Pancreas (tissue), 10 donors: ENCODE measurements around the gene TEX53. TPM values are rescaled to one million over a fixed set of nuclear protein-coding genes. Genes with fewer than 3 reads are reported as not detected.

Experiments used
- ATAC-seq, 4 donors: fragments of 200-7000 bp; cut with Tn5 transposase; one replicate each; pipeline versions ENCODE4 v1.8.0 to v1.9.1; 2020; ENCODE audit warnings: mild to moderate bottlenecking in 4 of 4, moderate library complexity in 4 of 4
- DNase-seq, 6 donors: peaks; one replicate each; pipeline ENCODE4 v3.0.0-alpha.2; 2020
- FAIRE-seq: peaks from 2 replicates; lab custom pipeline; 2012; peaks lifted over from hg19 to GRCh38; lab: Jason Lieb, UNC
- H3K27ac ChIP-seq, 4 donors: fragments of 200-600 bp; sonication (generic); 1 replicate in 3 of 4; 2 replicates in 1 of 4; pipeline versions ENCODE4 v1.5.0 to v1.8.0; 2020
- H3K27me3 ChIP-seq, 4 donors: fragments of 200-600 bp; one replicate each; pipeline ENCODE4 v1.8.0; 2021
- H3K36me3 ChIP-seq, 3 donors: fragments of 200-600 bp; sonication (generic) in 1 of 3; one replicate each; pipeline versions ENCODE4 v1.5.0 to v1.8.0; 2020 to 2021
- H3K4me1 ChIP-seq, 3 donors: fragments of 200-600 bp; one replicate each; pipeline ENCODE4 v1.8.0; 2021
- H3K4me3 ChIP-seq, 4 donors: fragments of 200-600 bp; sonication (generic) in 2 of 4; one replicate each; pipeline versions ENCODE4 v1.5.0 to v1.8.0; 2020 to 2021
- H3K9me3 ChIP-seq, 4 donors: fragments of 200-600 bp; one replicate each; pipeline ENCODE4 v1.8.0; 2021
- WGBS, 2 donors: extraction: QIAGEN DNeasy Blood & Tissue Kit; methylation state at CpG; one replicate each; pipeline ENCODE4 v1.1.7; 2013; 5-methylcytosine and 5-hydroxymethylcytosine counted together
- intact Hi-C, 3 donors: fragments of 100-400 bp; cut with DNase I; formaldehyde crosslinking; loops; one replicate each; pipeline versions ENCODE4 v1.11.1 to v1.14.2; 2022
- polyA plus RNA-seq, 2 donors: library from polyadenylated mRNA; stranded (reverse); fragments of 200-250 nt; gene quantifications; one replicate each; pipeline ENCODE4 v1.2.3, GENCODE V29; 2013
- total RNA-seq, 6 donors: library from RNA; stranded (reverse); fragmentation: NEBNext Ultra II Directional in 4 of 6; extraction: Animal tissue kit (Norgen Biotek cat#: 25700) in 4 of 6; gene quantifications; one replicate each; pipeline versions ENCODE4 v1.2.1 to v1.2.4, GENCODE V29; 2021 to 2023
- TF ChIP-seq, protein P1 (sequence below), 4 donors: fragments of 200-600 bp; sonication (generic) in 3 of 4; IDR thresholded peaks; one replicate each; pipeline versions ENCODE4 v1.5.0 to v1.8.0; 2021; ENCODE audit warnings: antibody characterized with exemption in 4 of 4
- donor health status: healthy with polysubstance abuse.
- donor health status: DM: no; HTN: no; CAD: no; lungs with moderate emphysema.
- donor health status: DM: no; HTN: no; CAD: no.
- donor health status: control.
- donor health status: control.
- donor health status: Bipolar disorder and iron deficiency.
- donor health status: DM: yes; HTN: yes; CAD: no.
- donor health status: DM: no; HTN: no; CAD: no.
- donor health status: DM: no; HTN: no; CAD: no.
- donor health status: DM: yes; HTN: yes; CAD: no.

TEX53 gene
- total and polyA plus RNA-seq, 8 donors, result not detected

- H3K27me3 ChIP-seq, result no peaks in the 10 kb centered on the region
- H3K4me3 ChIP-seq, result no peak overlapping the region
- no peaks in the 10 kb centered on the region for H3K36me3 ChIP-seq
- TF ChIP-seq, protein P1, sequence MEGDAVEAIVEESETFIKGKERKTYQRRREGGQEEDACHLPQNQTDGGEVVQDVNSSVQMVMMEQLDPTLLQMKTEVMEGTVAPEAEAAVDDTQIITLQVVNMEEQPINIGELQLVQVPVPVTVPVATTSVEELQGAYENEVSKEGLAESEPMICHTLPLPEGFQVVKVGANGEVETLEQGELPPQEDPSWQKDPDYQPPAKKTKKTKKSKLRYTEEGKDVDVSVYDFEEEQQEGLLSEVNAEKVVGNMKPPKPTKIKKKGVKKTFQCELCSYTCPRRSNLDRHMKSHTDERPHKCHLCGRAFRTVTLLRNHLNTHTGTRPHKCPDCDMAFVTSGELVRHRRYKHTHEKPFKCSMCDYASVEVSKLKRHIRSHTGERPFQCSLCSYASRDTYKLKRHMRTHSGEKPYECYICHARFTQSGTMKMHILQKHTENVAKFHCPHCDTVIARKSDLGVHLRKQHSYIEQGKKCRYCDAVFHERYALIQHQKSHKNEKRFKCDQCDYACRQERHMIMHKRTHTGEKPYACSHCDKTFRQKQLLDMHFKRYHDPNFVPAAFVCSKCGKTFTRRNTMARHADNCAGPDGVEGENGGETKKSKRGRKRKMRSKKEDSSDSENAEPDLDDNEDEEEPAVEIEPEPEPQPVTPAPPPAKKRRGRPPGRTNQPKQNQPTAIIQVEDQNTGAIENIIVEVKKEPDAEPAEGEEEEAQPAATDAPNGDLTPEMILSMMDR (IDR thresholded peaks at IDR 0.05), result no peak
- H3K27ac ChIP-seq, result no peak overlapping the region
- ATAC-seq (no peak), FAIRE-seq (no peak), DNase-seq (no peak)
- intact Hi-C loops, result no loop called here
- WGBS, 2 donors, result 41 to 47% methylated on average over 2 of the region's 2 CpGs
- no peaks in the 10 kb centered on the region for H3K4me1 ChIP-seq
- no peaks in the 10 kb centered on the region for H3K9me3 ChIP-seq
These were observed 38.3 kb upstream of the TEX53 start for GRCh38 chr9:114695948-114696347.

DNA sequence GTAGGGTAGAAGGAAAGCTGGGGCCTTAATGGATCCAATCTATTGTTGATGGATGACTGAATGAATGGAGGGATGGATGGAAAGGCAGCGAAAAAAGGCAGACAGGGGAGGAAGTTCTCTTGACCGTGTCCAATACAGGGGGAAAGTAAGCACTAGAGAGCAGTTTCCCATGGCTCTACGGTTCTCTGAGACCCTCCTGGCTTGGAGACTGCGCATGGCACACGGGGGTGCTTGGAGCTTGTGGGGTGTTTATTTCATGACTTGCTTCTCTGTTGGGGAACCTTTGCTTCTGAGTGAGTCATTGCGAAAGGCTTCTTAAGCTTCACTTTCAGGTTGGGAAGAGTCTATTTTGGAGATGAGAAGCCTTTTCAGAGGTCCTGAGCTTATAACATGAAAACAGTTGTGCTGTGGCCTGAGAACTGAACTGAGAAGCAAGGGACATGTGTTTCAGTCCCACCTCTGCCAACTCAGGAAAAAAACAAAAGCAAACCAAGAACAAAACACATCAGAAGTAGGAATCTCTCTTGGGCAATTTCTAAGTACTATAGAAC, 37.2 kb upstream of the TEX53 start:
- Histone ChIP-seq H3K9me3 (no peaks in the 10 kb centered on the region), H3K36me3 (no peaks in the 10 kb centered on the region), H3K27me3 (no peaks in the 10 kb centered on the region), H3K4me1 (no peaks in the 10 kb centered on the region), H3K27ac (no peak overlapping the region), H3K4me3 (no peak overlapping the region)
- intact Hi-C loops, result no loop called here
- no peak for FAIRE-seq
- no peak for DNase-seq
- WGBS, 2 donors, result 84 to 91% methylated on average over 6 of the region's 6 CpGs
- TF ChIP-seq, protein P1 (IDR thresholded peaks at IDR 0.05), result no peak
- no peak for ATAC-seq

DNA sequence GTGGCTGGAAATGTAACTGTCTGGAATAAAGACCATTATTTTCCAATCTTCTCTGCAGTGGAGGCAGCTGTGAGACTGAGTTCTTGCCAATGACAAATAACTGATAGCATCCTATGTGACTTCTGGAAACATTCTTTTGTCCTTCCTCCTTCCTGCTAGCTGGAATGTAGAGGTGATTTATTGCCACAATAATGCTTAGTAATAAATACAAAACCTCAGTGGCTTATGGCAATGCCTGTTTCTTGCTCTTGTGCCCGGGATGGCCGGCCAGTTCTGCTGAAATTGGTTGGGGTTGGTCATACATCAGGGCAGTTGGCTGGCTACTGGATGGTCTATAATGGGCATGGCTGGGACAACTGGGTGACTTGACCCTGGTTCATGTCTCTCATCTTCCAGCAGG, 36.5 kb upstream of the TEX53 start:
- Histone ChIP-seq H3K4me1 (no peaks in the 10 kb centered on the region), H3K4me3 (no peak overlapping the region), H3K27ac (no peak overlapping the region), H3K9me3 (no peaks in the 10 kb centered on the region), H3K36me3 (no peaks in the 10 kb centered on the region), H3K27me3 (no peaks in the 10 kb centered on the region)
- DNase-seq, result no peak
- 49 to 60% methylated on average over 2 of the region's 2 CpGs for WGBS, 2 donors
- peak in 1 of 4 donors; percentile 71 for ATAC-seq
- intact Hi-C loops, result no loop called here
- TF ChIP-seq, protein P1 (IDR thresholded peaks at IDR 0.05), result no peak
- no peak for FAIRE-seq

- DNase-seq, result no peak
- no peaks in the 10 kb centered on the region for H3K36me3 ChIP-seq
- TF ChIP-seq, protein P1 (IDR thresholded peaks at IDR 0.05), result no peak
- FAIRE-seq, result no peak
- WGBS, 2 donors, result 49 to 75% methylated on average over 2 of the region's 2 CpGs
- intact Hi-C loops, result no loop called here
- H3K4me3 ChIP-seq, result no peak overlapping the region
- no peaks in the 10 kb centered on the region for H3K4me1 ChIP-seq
- no peak for ATAC-seq
- H3K27ac ChIP-seq, result no peak overlapping the region
- H3K9me3 ChIP-seq, result no peaks in the 10 kb centered on the region
- H3K27me3 ChIP-seq, result no peaks in the 10 kb centered on the region
These were observed 35.7 kb upstream of the TEX53 start for GRCh38 chr9:114693248-114693855.

DNA sequence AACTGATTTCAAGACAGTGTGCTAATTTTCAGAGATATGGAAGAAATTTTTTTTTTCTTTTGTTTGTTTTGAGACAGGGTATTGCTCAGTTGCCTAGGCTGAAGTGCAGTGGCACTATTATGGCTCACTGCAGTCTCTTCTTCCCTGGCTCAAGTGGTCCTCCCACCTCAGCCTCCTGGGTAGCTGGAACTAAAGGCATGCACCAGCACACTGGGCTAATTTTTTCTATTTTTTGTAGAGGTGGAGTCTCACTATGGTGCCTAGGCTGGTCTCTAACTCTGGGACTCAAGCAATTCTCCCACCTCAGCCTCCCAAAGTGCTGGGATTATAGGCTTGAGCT, 34.3 kb upstream of the TEX53 start:
- intact Hi-C loops, result no loop called here

More for the DNA sequence above, 34.3 kb upstream of the TEX53 start:
- FAIRE-seq, result no peak
- no peaks in the 10 kb centered on the region for H3K4me1 ChIP-seq
- TF ChIP-seq, protein P1 (IDR thresholded peaks at IDR 0.05), result no peak
- no peak overlapping the region for H3K27ac ChIP-seq
- H3K4me3 ChIP-seq, result no peak overlapping the region
- no peaks in the 10 kb centered on the region for H3K36me3 ChIP-seq
- H3K27me3 ChIP-seq, result no peaks in the 10 kb centered on the region
- no peaks in the 10 kb centered on the region for H3K9me3 ChIP-seq
- no peak for DNase-seq
- no peak for ATAC-seq
